Loucy (cell line): Measurements from ENCODE around the gene ZNF496.

Source experiments
- H2AFZ ChIP-seq: fragments of 200-600 bp; sonication (generic); 2 replicates; pipeline ENCODE4 v1.6.0; 2016; ENCODE audit warnings: antibody characterized with exemption, mild to moderate bottlenecking, low read length, moderate library complexity
- H3F3A ChIP-seq: fragments of 200-600 bp; 2 replicates; pipeline ENCODE4 v1.6.0; 2016; ENCODE audit warnings: antibody characterized with exemption, low read depth, mild to moderate bottlenecking
- H3K27me3 ChIP-seq: fragments of 200-600 bp; sonication (generic); 2 replicates; pipeline ENCODE4 v1.6.1; 2014; ENCODE audit warnings: low read length, mild to moderate bottlenecking; ENCODE audit not compliant: insufficient read depth, poor library complexity, severe bottlenecking
- H3K36me3 ChIP-seq: fragments of 200-600 bp; sonication (generic); 2 replicates; pipeline ENCODE4 v1.6.1; 2016; ENCODE audit warnings: low read length; ENCODE audit not compliant: insufficient read depth
- H3K4me1 ChIP-seq: fragments of 200-600 bp; sonication (generic); 2 replicates; pipeline ENCODE4 v1.5.1; 2014; ENCODE audit warnings: low read length, mild to moderate bottlenecking; ENCODE audit not compliant: insufficient read depth, poor library complexity, severe bottlenecking
- H3K4me2 ChIP-seq: fragments of 200-600 bp; sonication (generic); 2 replicates; pipeline ENCODE4 v1.6.0; 2014; ENCODE audit warnings: antibody characterized with exemption, low read length, low read depth, mild to moderate bottlenecking; ENCODE audit not compliant: poor library complexity, severe bottlenecking
- H3K4me3 ChIP-seq: fragments of 200-600 bp; sonication (generic); 2 replicates; pipeline ENCODE4 v1.5.1; 2014; ENCODE audit warnings: low read length, mild to moderate bottlenecking, mixed read lengths; ENCODE audit not compliant: poor library complexity, severe bottlenecking
- H3K79me2 ChIP-seq: fragments of 200-600 bp; sonication (generic); 2 replicates; pipeline ENCODE4 v1.6.1; 2014; ENCODE audit warnings: low read length; ENCODE audit not compliant: insufficient read depth
- H3K9ac ChIP-seq: fragments of 200-600 bp; sonication (generic); 2 replicates; pipeline ENCODE4 v1.6.0; 2014; ENCODE audit warnings: mild to moderate bottlenecking, low read depth, low read length, moderate library complexity; ENCODE audit not compliant: poor library complexity, severe bottlenecking
- H3K9me2 ChIP-seq: fragments of 200-600 bp; sonication (generic); replicated peaks from 2 replicates; pipeline ENCODE4 v1.6.1; 2016; ENCODE audit warnings: low read depth, low read length, mixed read lengths
- H3K9me3 ChIP-seq: fragments of 200-600 bp; sonication (generic); 2 replicates; pipeline ENCODE4 v1.6.1; 2014; ENCODE audit warnings: mild to moderate bottlenecking, antibody characterized with exemption, low read length, low read depth; ENCODE audit not compliant: insufficient read depth
- H4K20me1 ChIP-seq: fragments of 200-600 bp; sonication (generic); 2 replicates; pipeline ENCODE4 v1.6.0; 2014; ENCODE audit warnings: antibody characterized with exemption, low read length, mild to moderate bottlenecking; ENCODE audit not compliant: insufficient read depth, poor library complexity, severe bottlenecking
- CTCF ChIP-seq: fragments of 200-600 bp; sonication (generic); conservative IDR thresholded peaks from 2 replicates; pipeline ENCODE4 v1.5.1; 2014; ENCODE audit warnings: mild to moderate bottlenecking, antibody characterized with exemption, low read length
- EZH2phosphoT487 ChIP-seq: fragments of 200-600 bp; IDR thresholded peaks from 2 replicates; pipeline ENCODE4 v1.6.1; 2018; ENCODE audit warnings: antibody characterized with exemption, mild to moderate bottlenecking, moderate library complexity, borderline replicate concordance

ZNF496 gene

DNA sequence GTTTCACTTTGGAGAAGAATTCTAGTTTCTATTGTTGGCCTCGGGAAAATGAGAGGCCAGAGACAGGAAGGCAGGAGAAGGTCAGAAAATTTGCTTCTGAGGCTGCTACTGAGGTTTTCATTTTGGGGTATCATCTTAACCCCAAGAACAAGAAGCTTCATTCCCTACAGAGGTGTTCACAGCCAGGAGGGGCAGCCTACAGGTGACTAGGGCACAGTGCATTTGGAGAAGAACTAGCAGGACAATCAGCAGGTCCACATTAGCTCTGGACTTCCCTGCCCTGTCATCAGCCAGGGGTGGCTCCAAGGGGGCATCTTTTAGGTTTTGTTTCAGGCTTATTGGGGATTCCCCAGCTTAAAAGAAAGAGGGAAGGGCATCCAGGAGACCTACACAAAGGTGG, 12.1 kb upstream of the ZNF496 start:
- H4K20me1 ChIP-seq: no peaks in the 10 kb centered on the region
- H3K27me3 ChIP-seq: no peaks in the 10 kb centered on the region
- H3K36me3 ChIP-seq: no peaks in the 10 kb centered on the region
- no peaks in the 10 kb centered on the region for H3K9me3 ChIP-seq
- H3K4me1 ChIP-seq: no peaks in the 10 kb centered on the region
- TF ChIP-seq CTCF (no peak), EZH2phosphoT487 (no peak)
- no peaks in the 10 kb centered on the region for H3K79me2 ChIP-seq
- H3K4me2 ChIP-seq: no peak overlapping the region
- H2AFZ ChIP-seq: no peak overlapping the region
- no peak overlapping the region for H3K9ac ChIP-seq
- H3K4me3 ChIP-seq: no peak overlapping the region
- no peaks in the 10 kb centered on the region for H3F3A ChIP-seq
- no peaks in the 10 kb centered on the region for H3K9me2 ChIP-seq

- TF ChIP-seq CTCF (no peak), EZH2phosphoT487 (no peak)
- peaks cover 34% of the 10 kb centered on the region for H3K79me2 ChIP-seq
Observed at GRCh38 chr1:247338723-247339275, 7.1 kb upstream of the ZNF496 start.

GRCh38 chr1:247337961-247338360, 6.3 kb upstream of the ZNF496 start:
- H3K9me2 ChIP-seq: no peaks in the 10 kb centered on the region
- no peaks in the 10 kb centered on the region for H3K36me3 ChIP-seq
- no peak overlapping the region for H2AFZ ChIP-seq
- peaks cover 1% of the 10 kb centered on the region for H4K20me1 ChIP-seq
- no peak overlapping the region for H3K4me2 ChIP-seq
- no peak overlapping the region for H3K4me3 ChIP-seq
- H3K79me2 ChIP-seq: peaks cover 43% of the 10 kb centered on the region
- no peak overlapping the region for H3K9ac ChIP-seq
- H3F3A ChIP-seq: no peaks in the 10 kb centered on the region
- peaks cover 31% of the 10 kb centered on the region for H3K4me1 ChIP-seq
- no peaks in the 10 kb centered on the region for H3K9me3 ChIP-seq
- TF ChIP-seq CTCF (no peak), EZH2phosphoT487 (no peak)
- H3K27me3 ChIP-seq: no peaks in the 10 kb centered on the region

More at GRCh38 chr1:247338723-247339275, 7.1 kb upstream of the ZNF496 start:
- Histone ChIP-seq H3K9me3 (no peaks in the 10 kb centered on the region), H3K9me2 (no peaks in the 10 kb centered on the region), H4K20me1 (no peaks in the 10 kb centered on the region), H3K4me3 (no peak overlapping the region), H3K9ac (no peak overlapping the region), H3F3A (no peaks in the 10 kb centered on the region), H3K4me2 (no peak overlapping the region), H2AFZ (no peak overlapping the region), H3K4me1 (peaks cover 23% of the 10 kb centered on the region), H3K36me3 (no peaks in the 10 kb centered on the region), H3K27me3 (no peaks in the 10 kb centered on the region)
